Upper lobe of right lung (tissue), 1 donor: ENCODE data around the gene GLIS1. TPM values are rescaled to one million over a fixed set of nuclear protein-coding genes. Genes with fewer than 3 reads are reported as not detected.

ENCODE experiments used
- ATAC-seq: fragments of 200-7000 bp; cut with Tn5 transposase; one replicate; pipeline ENCODE4 v1.9.1; 2020; ENCODE audit warnings: mild to moderate bottlenecking, moderate library complexity
- DNase-seq: peaks from one replicate; pipeline ENCODE4 v3.0.0-alpha.2; 2020
- H3K27ac ChIP-seq: fragments of 200-600 bp; one replicate; pipeline ENCODE4 v1.8.0; 2022
- H3K27me3 ChIP-seq: fragments of 200-600 bp; one replicate; pipeline ENCODE4 v1.8.0; 2022; ENCODE audit warnings: mild to moderate bottlenecking
- H3K36me3 ChIP-seq: fragments of 200-600 bp; one replicate; pipeline ENCODE4 v1.8.0; 2022
- H3K4me1 ChIP-seq: fragments of 200-600 bp; one replicate; pipeline ENCODE4 v1.8.0; 2022
- H3K4me3 ChIP-seq: fragments of 200-600 bp; one replicate; pipeline ENCODE4 v1.8.0; 2022; ENCODE audit warnings: mild to moderate bottlenecking
- H3K9me3 ChIP-seq: fragments of 200-600 bp; one replicate; pipeline ENCODE4 v1.8.0; 2022
- intact Hi-C: fragments of 100-400 bp; cut with DNase I; formaldehyde crosslinking; loops from one replicate; pipeline ENCODE4 v1.11.0; 2022
- total RNA-seq: library from RNA; stranded (reverse); fragmentation: NEBNext Ultra II Directional; extraction: Animal tissue kit (Norgen Biotek cat#: 25700); gene quantifications from one replicate; pipeline ENCODE4 v1.2.1, GENCODE V29; 2021
- TF ChIP-seq, protein P1 (sequence below): fragments of 200-600 bp; IDR thresholded peaks from one replicate; pipeline ENCODE4 v1.8.0; 2022; ENCODE audit warnings: antibody characterized with exemption
- donor health status: DM: no; HTN: yes; CAD: no; lungs with severe emphysema.

GLIS1 gene
- total RNA-seq, 1 donor from 2014 or later: 0.14 TPM

DNA sequence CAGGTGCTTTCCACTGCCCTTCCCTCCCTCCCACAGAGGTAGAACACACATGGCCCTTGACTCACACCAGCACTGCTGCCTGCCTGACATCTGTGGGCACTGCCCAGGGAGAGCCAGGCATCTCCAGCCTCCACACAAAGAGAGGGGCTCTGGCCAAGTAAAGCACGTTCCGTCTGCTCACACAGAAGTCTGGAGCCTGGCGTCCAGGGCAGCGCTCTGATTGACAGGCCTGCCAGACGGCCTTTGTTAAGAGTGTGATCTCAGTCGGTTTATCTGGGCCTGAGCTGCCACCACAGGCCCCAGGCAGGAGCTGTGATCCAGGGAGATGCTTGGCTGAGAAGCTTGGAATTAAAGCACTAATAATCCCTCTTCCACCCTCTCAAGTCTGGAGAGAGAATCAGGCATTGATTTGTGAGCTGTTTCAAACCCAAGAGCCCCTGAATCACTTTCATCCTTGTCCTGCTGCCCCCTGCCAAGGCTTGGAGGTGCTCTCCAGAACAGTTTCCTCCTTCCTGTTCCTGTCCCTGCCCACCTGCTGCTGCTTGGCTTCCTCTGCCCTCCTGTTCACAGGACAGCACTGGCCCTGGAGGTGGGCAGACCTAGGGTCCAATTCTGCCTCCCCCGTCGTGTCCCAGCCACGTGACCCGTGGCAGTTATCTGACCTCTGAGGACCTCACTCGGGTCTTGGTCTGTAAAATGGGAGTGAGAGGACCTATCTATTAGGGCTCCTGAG, 276.0 kb downstream of the GLIS1 start:
- no peak for DNase-seq
- no peak for ATAC-seq
- no peaks in the 10 kb centered on the region for H3K36me3 ChIP-seq

DNA sequence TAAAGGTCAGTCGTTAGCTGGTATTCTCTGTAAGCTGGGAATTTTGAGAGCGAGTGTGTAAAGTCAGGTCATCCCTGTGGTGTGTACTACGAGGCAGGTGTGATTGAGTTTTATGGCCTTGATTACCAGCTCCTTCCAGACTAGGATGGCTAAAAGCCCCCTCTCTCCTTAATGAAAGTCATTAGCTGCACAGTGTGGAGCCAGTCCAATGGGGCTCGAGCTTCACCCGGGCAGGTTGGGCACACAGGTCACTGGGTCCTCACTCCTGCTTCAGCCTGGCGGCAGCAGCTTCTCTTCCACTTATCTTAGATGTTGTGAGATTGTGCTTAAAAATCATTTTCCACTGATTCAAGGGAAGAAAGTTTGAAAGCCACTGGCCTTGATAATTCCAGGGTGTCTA, 276.8 kb downstream of the GLIS1 start:
- no peak overlapping the region for H3K4me3 ChIP-seq
- H3K27me3 ChIP-seq: no peaks in the 10 kb centered on the region
- no peaks in the 10 kb centered on the region for H3K36me3 ChIP-seq
- intact Hi-C loops: no loop called here
- no peak overlapping the region for H3K27ac ChIP-seq
- no peaks in the 10 kb centered on the region for H3K9me3 ChIP-seq
- TF ChIP-seq, protein P1, sequence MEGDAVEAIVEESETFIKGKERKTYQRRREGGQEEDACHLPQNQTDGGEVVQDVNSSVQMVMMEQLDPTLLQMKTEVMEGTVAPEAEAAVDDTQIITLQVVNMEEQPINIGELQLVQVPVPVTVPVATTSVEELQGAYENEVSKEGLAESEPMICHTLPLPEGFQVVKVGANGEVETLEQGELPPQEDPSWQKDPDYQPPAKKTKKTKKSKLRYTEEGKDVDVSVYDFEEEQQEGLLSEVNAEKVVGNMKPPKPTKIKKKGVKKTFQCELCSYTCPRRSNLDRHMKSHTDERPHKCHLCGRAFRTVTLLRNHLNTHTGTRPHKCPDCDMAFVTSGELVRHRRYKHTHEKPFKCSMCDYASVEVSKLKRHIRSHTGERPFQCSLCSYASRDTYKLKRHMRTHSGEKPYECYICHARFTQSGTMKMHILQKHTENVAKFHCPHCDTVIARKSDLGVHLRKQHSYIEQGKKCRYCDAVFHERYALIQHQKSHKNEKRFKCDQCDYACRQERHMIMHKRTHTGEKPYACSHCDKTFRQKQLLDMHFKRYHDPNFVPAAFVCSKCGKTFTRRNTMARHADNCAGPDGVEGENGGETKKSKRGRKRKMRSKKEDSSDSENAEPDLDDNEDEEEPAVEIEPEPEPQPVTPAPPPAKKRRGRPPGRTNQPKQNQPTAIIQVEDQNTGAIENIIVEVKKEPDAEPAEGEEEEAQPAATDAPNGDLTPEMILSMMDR: no peak
- no peak for ATAC-seq
- no peak for DNase-seq
- no peaks in the 10 kb centered on the region for H3K4me1 ChIP-seq

More for the DNA sequence above, 276.0 kb downstream of the GLIS1 start:
- intact Hi-C loops: no loop called here
- Histone ChIP-seq H3K4me3 (no peak overlapping the region), H3K9me3 (no peaks in the 10 kb centered on the region), H3K4me1 (no peaks in the 10 kb centered on the region), H3K27me3 (no peaks in the 10 kb centered on the region), H3K27ac (no peak overlapping the region)
- TF ChIP-seq, protein P1: no peak

DNA sequence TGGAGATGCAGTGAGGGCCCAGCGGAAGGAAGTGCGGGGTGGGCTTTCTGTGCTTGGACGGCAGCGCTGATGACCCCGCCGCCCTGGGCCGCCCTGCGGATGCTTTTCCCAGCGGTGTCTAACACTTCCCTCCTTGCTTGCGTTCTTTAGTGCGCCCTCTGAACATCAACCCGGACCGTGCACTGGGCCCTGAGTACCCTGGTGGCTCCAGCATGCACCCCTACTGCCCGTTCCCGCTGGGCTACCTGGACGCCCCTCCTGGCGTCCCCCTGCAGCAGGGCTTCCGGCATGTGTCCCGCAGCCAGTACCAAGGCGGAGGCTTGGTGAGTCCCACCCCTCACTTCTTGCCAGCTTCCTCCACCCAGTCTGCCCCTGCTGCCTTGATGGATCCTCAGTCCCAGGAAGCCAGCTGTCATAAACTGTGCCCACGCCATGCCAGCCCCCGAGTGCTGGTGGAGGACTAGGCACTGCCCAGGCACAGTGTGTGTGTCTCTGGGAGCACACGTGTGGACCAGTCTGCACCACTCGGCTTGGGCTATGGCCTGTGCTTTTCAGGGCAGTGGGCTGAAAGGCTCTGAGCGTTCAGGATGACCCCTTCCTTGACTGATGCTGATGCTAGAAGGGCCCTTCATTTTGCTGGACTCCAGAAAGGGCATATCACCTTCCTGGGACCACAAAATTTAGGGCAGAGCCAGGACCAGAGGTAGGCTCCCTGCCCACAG, 277.5 kb downstream of the GLIS1 start:
- Histone ChIP-seq H3K4me1 (no peaks in the 10 kb centered on the region), H3K36me3 (no peaks in the 10 kb centered on the region), H3K27me3 (no peaks in the 10 kb centered on the region), H3K4me3 (no peak overlapping the region), H3K9me3 (no peaks in the 10 kb centered on the region), H3K27ac (no peak overlapping the region)
- DNase-seq: no peak
- ATAC-seq: no peak
- TF ChIP-seq, protein P1: no peak
- intact Hi-C loops: no loop called here

DNA sequence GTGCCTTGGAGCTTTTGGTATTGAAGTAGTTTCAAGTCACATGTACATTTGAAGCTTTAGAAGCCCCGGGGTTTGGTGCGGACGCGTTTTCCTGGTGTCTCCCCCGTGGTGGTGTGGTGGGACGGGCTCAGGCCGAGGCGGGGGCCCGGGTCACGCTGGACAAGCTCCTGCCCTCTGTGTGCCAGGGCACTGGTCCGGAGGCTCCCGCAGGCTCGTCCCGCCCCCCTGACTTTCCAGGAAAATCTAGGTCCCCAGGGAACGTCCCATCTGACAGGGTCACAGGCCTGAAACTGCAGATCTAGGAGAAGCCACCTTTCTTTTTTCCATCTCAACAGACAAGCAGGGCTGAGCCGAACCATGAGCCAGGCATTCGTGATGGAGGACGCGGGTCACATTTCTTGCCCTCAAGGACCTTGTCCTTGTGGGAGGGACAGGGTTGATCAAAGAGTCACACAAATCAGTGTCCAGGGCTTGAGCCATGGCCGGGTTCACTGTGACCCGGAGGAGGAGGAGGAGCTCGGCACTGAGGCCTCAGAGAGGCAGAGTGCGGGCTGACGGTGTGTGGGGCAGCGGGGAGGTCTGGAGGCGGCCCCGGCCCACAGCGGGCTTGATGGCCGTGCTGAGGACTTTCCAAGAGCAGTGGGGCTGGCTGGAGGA, 278.2 kb downstream of the GLIS1 start:
- H3K4me1 ChIP-seq: no peaks in the 10 kb centered on the region
- no peaks in the 10 kb centered on the region for H3K27me3 ChIP-seq
- no peak for ATAC-seq
- intact Hi-C loops: no loop called here
- no peaks in the 10 kb centered on the region for H3K9me3 ChIP-seq
- DNase-seq: no peak
- H3K4me3 ChIP-seq: no peak overlapping the region
- no peak overlapping the region for H3K27ac ChIP-seq
- no peaks in the 10 kb centered on the region for H3K36me3 ChIP-seq
- TF ChIP-seq, protein P1: no peak

DNA sequence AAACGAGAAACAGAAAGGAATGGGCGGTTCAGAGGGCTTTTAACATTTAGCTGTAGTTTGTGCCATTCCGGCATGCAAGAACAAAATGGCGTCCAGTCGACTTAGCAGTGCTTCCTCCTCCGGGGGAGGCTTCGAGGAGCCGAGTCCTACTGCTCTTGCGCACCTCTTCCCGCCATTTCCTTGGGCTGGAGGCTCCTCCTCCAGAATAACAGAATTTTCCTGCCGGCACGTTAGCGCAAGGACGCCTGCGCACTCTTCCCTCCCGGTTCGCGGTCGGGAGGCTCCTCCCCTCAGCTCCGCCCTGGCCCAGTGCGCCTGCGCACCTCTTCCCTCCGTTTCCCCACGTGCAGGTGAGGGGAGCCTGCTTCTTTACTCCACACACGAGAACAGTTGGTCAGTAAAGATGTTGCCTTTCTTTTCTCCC, 278.7 kb downstream of the GLIS1 start:
- no peaks in the 10 kb centered on the region for H3K9me3 ChIP-seq
- DNase-seq: no peak

More for the DNA sequence above, 278.7 kb downstream of the GLIS1 start:
- Histone ChIP-seq H3K36me3 (no peaks in the 10 kb centered on the region), H3K4me1 (no peaks in the 10 kb centered on the region), H3K27ac (no peak overlapping the region), H3K4me3 (no peak overlapping the region), H3K27me3 (no peaks in the 10 kb centered on the region)
- no peak for ATAC-seq
- intact Hi-C loops: no loop called here
- TF ChIP-seq, protein P1: no peak
